KOPT-K1 (cell line): ENCODE results near the gene GTPBP4.

Experiments used
- H3K27ac ChIP-seq: fragments of 200-600 bp; sonication (generic); 2 replicates; pipeline ENCODE4 v1.5.1; 2016; ENCODE audit warnings: antibody characterized with exemption, mild to moderate bottlenecking, low read depth, low read length; ENCODE audit not compliant: poor library complexity, severe bottlenecking
- H3K36me3 ChIP-seq: fragments of 200-600 bp; sonication (generic); 2 replicates; pipeline ENCODE4 v1.5.1; 2017; ENCODE audit warnings: antibody characterized with exemption, mild to moderate bottlenecking, low read length, moderate library complexity; ENCODE audit not compliant: insufficient read depth
- H3K9me3 ChIP-seq: fragments of 200-600 bp; sonication (generic); 2 replicates; pipeline ENCODE4 v1.5.1; 2017; ENCODE audit warnings: antibody characterized with exemption, low read length, mild to moderate bottlenecking; ENCODE audit not compliant: insufficient read depth, poor library complexity, severe bottlenecking

GTPBP4 gene

GRCh38 chr10:987870-988666 lies at the start of gene GTPBP4:
GTPBP4 (plus strand) TSS chr10:988434; CDS start chr10:988480, 46 bp downstream.
- Histone ChIP-seq H3K27ac (peak within 1 kb of the TSS; percentile 82), H3K36me3 (peaks cover 19% of the 10 kb centered on the region), H3K9me3 (no peaks in the 10 kb centered on the region)

GRCh38 chr10:938941-939678 lies 49.1 kb upstream of the GTPBP4 start:
- Histone ChIP-seq H3K36me3 (no peaks in the 10 kb centered on the region), H3K9me3 (no peaks in the 10 kb centered on the region), H3K27ac (no peak overlapping the region)

GRCh38 chr10:943334-944033 lies 44.8 kb upstream of the GTPBP4 start:
- Histone ChIP-seq H3K27ac (no peak overlapping the region), H3K36me3 (no peaks in the 10 kb centered on the region), H3K9me3 (no peaks in the 10 kb centered on the region)

GRCh38 chr10:944034-944831 lies 44.0 kb upstream of the GTPBP4 start:
- H3K9me3 ChIP-seq, result no peaks in the 10 kb centered on the region
- no peaks in the 10 kb centered on the region for H3K36me3 ChIP-seq
- H3K27ac ChIP-seq, result no peak overlapping the region

- Histone ChIP-seq H3K36me3 (no peaks in the 10 kb centered on the region), H3K9me3 (no peaks in the 10 kb centered on the region), H3K27ac (no peak overlapping the region)
These were observed 42.5 kb upstream of the GTPBP4 start for GRCh38 chr10:945778-946177.

GRCh38 chr10:947051-947450 lies 41.2 kb upstream of the GTPBP4 start:
- no peaks in the 10 kb centered on the region for H3K9me3 ChIP-seq
- H3K27ac ChIP-seq, result no peak overlapping the region
- no peaks in the 10 kb centered on the region for H3K36me3 ChIP-seq

- Histone ChIP-seq H3K36me3 (no peaks in the 10 kb centered on the region), H3K27ac (no peak overlapping the region)
These were observed 40.4 kb upstream of the GTPBP4 start for GRCh38 chr10:947881-948280.

GRCh38 chr10:948347-948746 lies 39.9 kb upstream of the GTPBP4 start:
- Histone ChIP-seq H3K9me3 (no peaks in the 10 kb centered on the region), H3K36me3 (no peaks in the 10 kb centered on the region), H3K27ac (no peak overlapping the region)

More at GRCh38 chr10:947881-948280, 40.4 kb upstream of the GTPBP4 start:
- H3K9me3 ChIP-seq, result no peaks in the 10 kb centered on the region

- Histone ChIP-seq H3K9me3 (no peaks in the 10 kb centered on the region), H3K36me3 (no peaks in the 10 kb centered on the region), H3K27ac (no peak overlapping the region)
These were observed 38.8 kb upstream of the GTPBP4 start for GRCh38 chr10:949446-949845.

GRCh38 chr10:953836-954235 lies 34.4 kb upstream of the GTPBP4 start:
- Histone ChIP-seq H3K9me3 (no peaks in the 10 kb centered on the region), H3K36me3 (no peaks in the 10 kb centered on the region), H3K27ac (no peak overlapping the region)

GRCh38 chr10:954396-954795 lies 33.8 kb upstream of the GTPBP4 start:
- Histone ChIP-seq H3K27ac (no peak overlapping the region), H3K9me3 (no peaks in the 10 kb centered on the region), H3K36me3 (no peaks in the 10 kb centered on the region)

GRCh38 chr10:955127-955819 lies 33.0 kb upstream of the GTPBP4 start:
- H3K9me3 ChIP-seq, result no peaks in the 10 kb centered on the region
- H3K36me3 ChIP-seq, result no peaks in the 10 kb centered on the region
- H3K27ac ChIP-seq, result no peak overlapping the region

- no peaks in the 10 kb centered on the region for H3K36me3 ChIP-seq
- no peak overlapping the region for H3K27ac ChIP-seq
- no peaks in the 10 kb centered on the region for H3K9me3 ChIP-seq
These were observed 32.4 kb upstream of the GTPBP4 start for GRCh38 chr10:955820-956217.

GRCh38 chr10:958106-958505 lies 30.1 kb upstream of the GTPBP4 start:
- H3K9me3 ChIP-seq, result no peaks in the 10 kb centered on the region
- H3K27ac ChIP-seq, result no peak overlapping the region
- no peaks in the 10 kb centered on the region for H3K36me3 ChIP-seq
